Fibroblast of lung (primary cell): ENCODE results near the gene EPS8L2. TPM values are rescaled to one million over a fixed set of nuclear protein-coding genes. Genes with fewer than 3 reads are reported as not detected.

Experiments used
- DNase-seq, 2 donors: peaks; one replicate each; pipeline versions ENCODE4 v3.0.0 to v3.0.0-alpha.2; 2010; ENCODE audit warnings: low read depth in 2 of 2
- H2AFZ ChIP-seq: 2 replicates; pipeline ENCODE4 v1.5.1; 2012; ENCODE audit warnings: low read length, control low read depth, inconsistent platforms
- H3K27ac ChIP-seq: 2 replicates; pipeline ENCODE4 v1.5.1; 2011; ENCODE audit warnings: low read length, control low read depth; ENCODE audit not compliant: insufficient read depth
- H3K27me3 ChIP-seq: 2 replicates; pipeline ENCODE4 v1.5.1; 2011; ENCODE audit warnings: mild to moderate bottlenecking, low read length; ENCODE audit not compliant: control insufficient read depth, insufficient read depth
- H3K36me3 ChIP-seq: 2 replicates; pipeline ENCODE4 v1.5.1; 2011; ENCODE audit warnings: low read length; ENCODE audit not compliant: control insufficient read depth, insufficient read depth
- H3K4me1 ChIP-seq: 2 replicates; pipeline ENCODE4 v1.5.1; 2011; ENCODE audit warnings: low read length; ENCODE audit not compliant: control insufficient read depth, insufficient read depth; ENCODE audit errors: extremely low read depth
- H3K4me2 ChIP-seq: 2 replicates; pipeline ENCODE4 v1.5.1; 2011; ENCODE audit warnings: low read length, control low read depth; ENCODE audit not compliant: insufficient read depth; ENCODE audit errors: extremely low read depth
- H3K4me3 ChIP-seq, 4 experiments: fragments of 200-600 bp in 1 of 4; sonication (generic) in 1 of 4; replicated peaks in 1 of 4; 2 replicates each; pipeline ENCODE4 v1.5.1; 2011 to 2016; ENCODE audit warnings: low read length in 4 of 4, low read depth in 3 of 4, mild to moderate bottlenecking in 3 of 4, control low read depth in 2 of 4, inconsistent platforms in 1 of 4, mixed read lengths in 1 of 4; ENCODE audit not compliant: insufficient read depth in 1 of 4; ENCODE audit errors: control extremely low read depth in 1 of 4
- H3K79me2 ChIP-seq: 2 replicates; pipeline ENCODE4 v1.5.1; 2012; ENCODE audit warnings: mild to moderate bottlenecking, low read length, inconsistent platforms; ENCODE audit not compliant: control insufficient read depth, insufficient read depth
- H3K9ac ChIP-seq: 2 replicates; pipeline ENCODE4 v1.5.1; 2011; ENCODE audit warnings: mild to moderate bottlenecking, low read length, control low read depth; ENCODE audit not compliant: insufficient read depth
- H3K9me3 ChIP-seq: 2 replicates; pipeline ENCODE4 v1.5.1; 2012; ENCODE audit warnings: low read depth, low read length; ENCODE audit not compliant: control insufficient read depth, insufficient read depth
- H4K20me1 ChIP-seq: 2 replicates; pipeline ENCODE4 v1.5.1; 2011; ENCODE audit warnings: low read length; ENCODE audit not compliant: control insufficient read depth, insufficient read depth; ENCODE audit errors: extremely low read depth
- EZH2 ChIP-seq: IDR thresholded peaks from 2 replicates; pipeline ENCODE4 v1.5.1; 2012; ENCODE audit warnings: low read length, control low read depth, mild to moderate bottlenecking; ENCODE audit errors: missing control alignments
- polyA minus RNA-seq: library from RNA; depleted of rRNA, polyadenylated mRNA; stranded (reverse); fragments of >200 nt; gene quantifications from 2 replicates; pipeline ENCODE4 v1.2.3, GENCODE V29; 2011; ENCODE audit warnings: low replicate concordance
- polyA plus RNA-seq, 2 donors: library from polyadenylated mRNA; depleted of rRNA in 1 of 2; stranded (reverse) in 1 of 2; unstranded in 1 of 2; fragments of >200 nt; gene quantifications; 2 replicates each; pipeline ENCODE4 v1.2.1, GENCODE V29; 2011 to 2012; ENCODE audit warnings: missing spikeins in 1 of 2
- total RNA-seq: library from RNA; depleted of rRNA; stranded (reverse); fragments of >200 nt; gene quantifications from 2 replicates; pipeline ENCODE4 v1.2.1, GENCODE V29; 2014
- TF ChIP-seq, protein P1 (sequence below), 2 donors: IDR thresholded peaks in 1 of 2; conservative IDR thresholded peaks in 1 of 2; 1 replicate in 1 of 2; 2 replicates in 1 of 2; pipeline ENCODE4 v1.5.1; 2011 to 2012; ENCODE audit warnings: low read length in 2 of 2, control low read depth in 1 of 2, inconsistent platforms in 1 of 2, low read depth in 1 of 2, mild to moderate bottlenecking in 1 of 2

EPS8L2 gene
- total RNA-seq = 24.1 and 54.2 TPM in 2 replicates
- 17.0 and 18.4 TPM in 2 replicates for polyA plus RNA-seq
- 30.2 and 33.3 TPM in 2 replicates for polyA plus RNA-seq (2012)
- 19.8 and 33.2 TPM in 2 replicates for polyA minus RNA-seq

DNA sequence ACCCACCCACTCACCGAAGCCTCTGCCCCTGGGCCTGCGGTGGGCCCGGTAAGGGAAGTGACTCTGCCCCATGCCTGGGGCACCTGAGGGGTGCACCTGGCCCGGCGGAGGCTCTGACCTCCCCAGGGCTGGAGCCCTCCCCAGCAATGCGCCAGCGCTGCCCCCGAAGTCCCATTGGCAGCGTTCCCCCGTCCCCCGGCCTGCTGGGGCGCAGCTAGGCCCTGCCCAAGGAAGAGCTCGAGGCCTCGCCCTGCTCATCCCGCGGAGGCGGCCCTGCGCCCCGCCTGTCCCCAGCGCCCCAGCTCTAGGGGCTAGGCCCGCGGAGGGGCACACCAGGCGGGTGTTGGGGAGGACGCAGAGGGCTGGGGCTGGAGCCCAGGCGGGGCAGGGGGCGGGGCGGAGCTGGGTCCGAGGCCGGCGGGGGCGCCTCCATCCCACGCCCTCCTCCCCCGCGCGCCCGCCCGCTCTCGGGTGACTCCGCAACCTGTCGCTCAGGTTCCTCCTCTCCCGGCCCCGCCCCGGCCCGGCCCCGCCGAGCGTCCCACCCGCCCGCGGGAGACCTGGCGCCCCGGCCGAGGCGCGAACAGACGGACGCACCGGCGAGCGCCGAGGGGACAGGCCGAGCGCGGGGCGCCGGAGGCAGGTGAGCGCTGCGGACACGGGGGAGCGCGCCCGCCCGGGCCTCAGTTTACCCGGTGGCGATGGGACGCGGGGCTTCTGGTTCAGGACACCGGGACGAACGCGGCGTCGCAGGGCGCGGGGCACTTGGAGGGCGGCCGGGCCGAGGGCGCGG, at the start of gene EPS8L2:
Gene EPS8L2, plus strand, starts transcription at position 586 of the 793 bp plus-strand sequence. CDS start 3,177 bp downstream, outside the sequence.
- no peaks in the 10 kb centered on the region for H4K20me1 ChIP-seq
- no peaks in the 10 kb centered on the region for H3K9me3 ChIP-seq
- H3K9ac ChIP-seq = peak within 1 kb of the TSS; percentile 58

GRCh38 chr11:656426-656825, 49.6 kb upstream of the EPS8L2 start:
- H3K4me3 ChIP-seq = no peak overlapping the region
- no peaks in the 10 kb centered on the region for H3K4me1 ChIP-seq
- H3K9ac ChIP-seq = no peak overlapping the region
- H4K20me1 ChIP-seq = no peaks in the 10 kb centered on the region
- H3K79me2 ChIP-seq = no peaks in the 10 kb centered on the region
- TF ChIP-seq, protein P1, sequence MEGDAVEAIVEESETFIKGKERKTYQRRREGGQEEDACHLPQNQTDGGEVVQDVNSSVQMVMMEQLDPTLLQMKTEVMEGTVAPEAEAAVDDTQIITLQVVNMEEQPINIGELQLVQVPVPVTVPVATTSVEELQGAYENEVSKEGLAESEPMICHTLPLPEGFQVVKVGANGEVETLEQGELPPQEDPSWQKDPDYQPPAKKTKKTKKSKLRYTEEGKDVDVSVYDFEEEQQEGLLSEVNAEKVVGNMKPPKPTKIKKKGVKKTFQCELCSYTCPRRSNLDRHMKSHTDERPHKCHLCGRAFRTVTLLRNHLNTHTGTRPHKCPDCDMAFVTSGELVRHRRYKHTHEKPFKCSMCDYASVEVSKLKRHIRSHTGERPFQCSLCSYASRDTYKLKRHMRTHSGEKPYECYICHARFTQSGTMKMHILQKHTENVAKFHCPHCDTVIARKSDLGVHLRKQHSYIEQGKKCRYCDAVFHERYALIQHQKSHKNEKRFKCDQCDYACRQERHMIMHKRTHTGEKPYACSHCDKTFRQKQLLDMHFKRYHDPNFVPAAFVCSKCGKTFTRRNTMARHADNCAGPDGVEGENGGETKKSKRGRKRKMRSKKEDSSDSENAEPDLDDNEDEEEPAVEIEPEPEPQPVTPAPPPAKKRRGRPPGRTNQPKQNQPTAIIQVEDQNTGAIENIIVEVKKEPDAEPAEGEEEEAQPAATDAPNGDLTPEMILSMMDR (conservative IDR thresholded peaks at IDR 0.05 in 1 of 2, IDR thresholded peaks at IDR 0.05 in 1 of 2; ENCODE audit: low read depth in 1 of 2, low read length in 2 of 2) = no peak
- no peak for TF ChIP-seq EZH2
- no peak for DNase-seq
- no peak overlapping the region for H3K4me2 ChIP-seq
- H3K9me3 ChIP-seq = no peaks in the 10 kb centered on the region
- peaks cover 6% of the 10 kb centered on the region for H3K36me3 ChIP-seq
- no peak overlapping the region for H2AFZ ChIP-seq
- H3K27ac ChIP-seq = no peak overlapping the region
- H3K27me3 ChIP-seq = no peaks in the 10 kb centered on the region

More for the DNA sequence above, at the start of gene EPS8L2:
- Histone ChIP-seq H3K79me2 (no peaks in the 10 kb centered on the region), H2AFZ (peak within 1 kb of the TSS; percentile 60), H3K4me1 (peaks cover 11% of the 10 kb centered on the region), H3K36me3 (peaks cover 10% of the 10 kb centered on the region), H3K27me3 (no peaks in the 10 kb centered on the region), H3K4me3 (peak within 1 kb of the TSS; percentile 60 to 79 (median 72)), H3K27ac (peak within 1 kb of the TSS; percentile 47), H3K4me2 (peak within 1 kb of the TSS; percentile 97)
- TF ChIP-seq, protein P1 (conservative IDR thresholded peaks at IDR 0.05 in 1 of 2, IDR thresholded peaks at IDR 0.05 in 1 of 2; ENCODE audit: low read depth in 1 of 2, low read length in 2 of 2) = no peak
- TF ChIP-seq EZH2 = no peak
- no peak for DNase-seq

- no peaks in the 10 kb centered on the region for H4K20me1 ChIP-seq
- H2AFZ ChIP-seq = no peak overlapping the region
- H3K79me2 ChIP-seq = no peaks in the 10 kb centered on the region
- DNase-seq = no peak
- H3K4me2 ChIP-seq = no peak overlapping the region
- H3K9me3 ChIP-seq = no peaks in the 10 kb centered on the region
- no peak overlapping the region for H3K4me3 ChIP-seq
- H3K27me3 ChIP-seq = no peaks in the 10 kb centered on the region
- H3K4me1 ChIP-seq = no peaks in the 10 kb centered on the region
- H3K27ac ChIP-seq = no peak overlapping the region
- TF ChIP-seq, protein P1 (conservative IDR thresholded peaks at IDR 0.05 in 1 of 2, IDR thresholded peaks at IDR 0.05 in 1 of 2; ENCODE audit: low read depth in 1 of 2, low read length in 2 of 2) = no peak
- TF ChIP-seq EZH2 = no peak
- peaks cover 6% of the 10 kb centered on the region for H3K36me3 ChIP-seq
- no peak overlapping the region for H3K9ac ChIP-seq
Observed at GRCh38 chr11:656866-657265, 49.2 kb upstream of the EPS8L2 start.
